NCI-H1417 (cell line): ENCODE measurements around the gene XG.
"Not testable (repeated sequence)": the region's sequence is repeated elsewhere in the genome, so short reads cannot be mapped to it uniquely, and the experiment has no call there.

Experiments
- DNase-seq, 3 experiments: peaks; one replicate each; lab custom pipeline; 2025; lab: John Stamatoyannopoulos, UW

Gene XG

DNA sequence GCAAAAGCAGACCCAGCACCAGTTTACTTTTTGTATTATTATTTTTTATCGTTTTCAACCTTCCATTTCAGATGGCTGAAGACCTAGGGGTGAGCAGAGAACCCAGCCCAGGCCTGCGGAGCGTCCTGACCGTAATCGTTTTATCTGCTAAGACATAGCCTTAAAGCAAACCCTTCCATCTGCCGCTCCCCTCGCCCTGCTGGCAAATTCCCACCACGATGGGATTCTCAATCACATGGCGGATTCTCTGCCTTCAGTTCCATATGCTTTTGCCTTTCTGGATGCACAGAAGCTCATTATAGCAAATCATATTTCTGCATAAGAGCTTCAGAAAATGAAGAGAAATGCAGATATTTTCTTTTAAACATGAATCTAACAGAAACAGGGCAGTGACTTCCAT is 18.6 kb upstream of the XG start:
- no peak for DNase-seq

DNA sequence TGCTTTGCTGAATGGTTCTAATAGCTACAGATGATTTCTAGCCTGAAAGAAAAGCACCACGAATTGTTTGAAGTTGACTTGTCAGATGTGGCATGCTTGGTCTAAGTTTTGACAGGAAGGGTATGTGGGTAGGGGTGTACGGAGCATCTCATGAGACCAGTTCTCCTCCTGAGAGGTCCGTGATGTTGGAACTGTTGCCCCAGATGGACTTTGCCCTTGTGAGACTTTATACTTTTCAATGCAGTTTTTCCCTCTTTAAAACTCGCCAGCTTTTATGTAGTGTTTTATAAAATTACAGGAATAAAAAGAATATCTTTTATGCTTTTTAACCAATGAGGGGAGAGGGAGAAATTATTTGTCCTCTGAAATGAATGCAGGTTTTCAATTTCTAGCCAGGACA is 16.6 kb upstream of the XG start:
- DNase-seq, result no peak

DNA sequence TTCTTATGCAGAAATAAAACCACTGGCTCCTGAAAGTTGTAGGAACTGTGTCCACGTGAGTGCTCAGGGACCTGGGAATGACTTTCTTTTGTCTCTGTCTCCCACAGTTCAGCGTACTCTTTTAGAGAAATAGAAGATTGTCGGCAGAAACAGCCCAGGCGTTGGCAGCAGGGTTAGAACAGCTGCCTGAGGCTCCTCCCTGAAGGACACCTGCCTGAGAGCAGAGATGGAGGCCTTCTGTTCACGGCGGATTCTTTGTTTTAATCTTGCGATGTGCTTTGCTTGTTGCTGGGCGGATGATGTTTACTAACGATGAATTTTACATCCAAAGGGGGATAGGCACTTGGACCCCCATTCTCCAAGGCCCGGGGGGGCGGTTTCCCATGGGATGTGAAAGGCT is 11.2 kb upstream of the XG start:
- DNase-seq, result no peak

DNA sequence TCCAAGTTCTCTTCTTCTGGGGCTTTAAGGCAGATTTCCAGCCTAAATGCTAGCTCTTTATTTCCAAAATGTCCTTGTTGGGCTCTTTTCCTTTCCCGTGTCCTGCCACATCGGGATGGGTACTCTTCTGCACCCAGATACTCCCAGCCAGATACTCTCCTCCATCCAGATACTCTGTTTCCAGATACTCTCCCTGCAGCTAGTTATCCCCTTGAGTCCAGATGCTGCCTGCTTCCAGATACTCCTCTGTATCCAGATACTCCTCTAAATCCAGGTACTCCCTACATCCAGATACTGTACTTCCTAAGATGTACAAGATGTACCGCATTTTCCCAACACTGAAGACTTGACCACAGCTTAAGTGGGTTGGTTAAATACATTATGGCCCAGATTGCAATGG is 10.5 kb upstream of the XG start:
- DNase-seq, result no peak

DNA sequence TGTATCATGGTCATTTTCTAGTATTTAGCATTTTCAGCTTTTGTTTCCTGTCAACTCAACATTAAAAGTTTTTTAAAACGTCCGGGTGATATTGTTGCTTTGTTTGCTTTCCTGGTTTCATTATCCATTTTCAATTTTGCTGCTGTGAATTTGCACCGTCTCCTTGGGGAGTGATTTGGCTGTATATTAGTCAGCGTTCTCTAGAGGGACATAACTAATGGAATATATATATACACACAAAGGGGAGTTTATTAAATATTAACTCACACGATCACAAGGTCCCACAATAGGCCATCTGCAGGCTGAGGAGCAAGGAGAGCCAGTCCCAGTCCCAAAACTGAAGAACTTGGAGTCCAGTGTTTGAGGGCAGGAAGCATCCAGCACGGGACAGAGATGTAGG is 5.6 kb upstream of the XG start:
- not testable (repeated sequence) for DNase-seq

DNA sequence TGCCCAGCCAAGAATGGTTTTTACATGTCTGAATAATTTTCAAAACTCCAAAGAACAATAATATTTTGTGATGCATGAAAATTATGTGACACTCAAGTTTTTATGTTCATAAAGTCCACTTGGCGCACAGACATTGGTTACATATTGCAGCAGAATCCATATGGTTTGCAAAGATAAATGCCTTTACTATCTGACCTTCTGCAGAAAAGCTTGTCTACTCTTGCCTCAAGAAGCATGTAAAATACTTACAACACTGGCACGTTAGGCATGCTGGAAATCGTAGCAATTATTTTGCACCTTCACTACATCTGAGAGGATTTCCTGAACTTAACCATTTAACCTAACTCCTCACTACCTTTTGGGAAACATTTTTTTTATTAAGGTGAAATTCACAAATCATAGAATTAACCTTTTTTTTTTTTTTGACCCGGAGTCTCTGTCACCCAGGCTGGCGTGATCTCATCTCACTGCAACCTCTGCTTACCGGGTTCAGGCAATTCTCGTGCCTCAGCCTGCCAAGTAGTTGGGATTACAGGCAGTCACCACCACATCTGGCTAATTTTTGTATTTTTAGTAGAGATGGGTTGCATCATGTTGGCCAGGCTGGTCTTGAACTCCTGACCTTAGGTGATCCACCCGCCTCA is 3.5 kb upstream of the XG start:
- no peak for DNase-seq

DNA sequence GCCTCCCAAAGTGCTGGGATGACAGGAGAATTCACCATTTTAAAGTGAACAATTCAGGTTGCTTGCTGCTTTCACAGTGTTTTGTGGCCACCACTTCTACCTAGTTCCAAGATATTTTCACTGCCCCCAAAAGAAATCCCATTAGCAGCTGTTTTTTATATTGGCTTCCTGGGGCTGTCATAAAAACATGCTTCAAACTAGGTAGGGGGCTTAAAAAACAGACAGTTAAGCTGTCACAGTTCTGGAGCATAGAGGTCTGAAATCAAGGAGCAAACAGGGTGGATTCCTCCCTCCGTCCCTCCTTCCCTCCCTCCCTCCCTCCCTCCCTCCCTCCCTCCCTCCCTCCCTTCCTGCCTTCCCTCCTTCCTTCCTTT is 3.0 kb upstream of the XG start:
- DNase-seq, result no peak

DNA sequence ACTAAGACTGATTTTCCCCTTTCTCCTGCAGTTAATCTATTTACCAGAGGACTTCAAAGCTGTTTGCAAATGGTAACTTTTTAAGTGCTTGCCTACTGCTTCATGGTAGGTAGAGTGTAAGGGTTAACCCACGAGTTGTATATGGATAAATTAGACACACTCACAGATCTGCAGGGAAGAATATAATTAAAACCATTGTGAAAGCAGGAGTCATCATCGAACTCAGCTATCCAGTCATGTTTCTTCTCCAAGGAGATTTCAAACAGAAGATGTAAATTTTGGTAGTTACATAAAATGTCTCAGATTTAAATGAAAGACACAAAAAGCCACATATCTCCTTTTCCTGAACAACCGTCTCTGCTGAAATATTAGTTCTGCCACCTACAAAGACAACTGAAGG is 549 bp upstream of the XG start:
- no peak for DNase-seq

DNA sequence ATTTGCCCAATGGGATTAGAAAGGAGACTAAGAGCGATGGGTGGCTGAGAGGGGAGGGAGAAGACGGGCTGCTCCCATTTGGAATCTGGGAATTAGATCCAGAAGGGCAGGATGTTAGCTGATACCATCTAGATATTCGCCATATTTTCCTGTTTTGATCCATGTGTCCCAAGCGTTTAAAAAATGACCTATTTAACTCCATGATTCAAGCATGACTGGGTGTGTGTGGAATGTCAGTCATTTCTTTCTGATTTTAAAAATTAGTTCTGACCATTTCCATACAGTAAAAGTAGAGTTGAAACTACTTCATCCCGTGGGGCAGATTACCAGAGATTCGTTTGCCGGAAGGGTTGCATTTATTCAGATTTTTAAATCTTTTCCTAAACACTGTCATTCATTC is 601 bp downstream of the XG start:
- not testable (repeated sequence) for DNase-seq

DNA sequence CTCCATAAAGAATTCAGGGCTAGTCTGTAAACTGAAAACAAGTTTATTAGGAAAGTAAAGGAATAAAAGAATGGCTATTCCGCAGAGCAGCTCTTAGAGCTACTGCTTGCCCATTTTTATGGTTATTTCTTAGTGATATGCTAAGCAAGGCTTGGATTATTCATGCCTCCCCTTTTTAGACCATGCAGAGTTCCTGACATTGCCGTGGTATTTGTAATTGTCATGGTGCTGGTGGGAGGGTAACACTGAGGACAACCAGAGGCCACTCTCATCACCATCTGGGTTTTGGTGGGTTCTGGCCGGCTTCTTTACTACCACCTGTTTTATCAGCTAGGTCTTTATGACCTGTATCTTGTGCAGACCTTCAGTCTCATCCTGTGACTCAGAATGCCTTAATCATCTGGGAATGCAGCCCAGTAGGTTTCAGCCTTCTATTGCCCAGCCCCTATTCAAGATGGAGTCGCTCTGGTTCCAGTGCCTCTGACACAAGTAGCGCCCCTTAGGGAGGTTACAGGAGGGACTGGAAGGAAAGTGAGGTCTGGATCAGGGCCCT is 3.4 kb downstream of the XG start:
- not testable (repeated sequence) for DNase-seq

DNA sequence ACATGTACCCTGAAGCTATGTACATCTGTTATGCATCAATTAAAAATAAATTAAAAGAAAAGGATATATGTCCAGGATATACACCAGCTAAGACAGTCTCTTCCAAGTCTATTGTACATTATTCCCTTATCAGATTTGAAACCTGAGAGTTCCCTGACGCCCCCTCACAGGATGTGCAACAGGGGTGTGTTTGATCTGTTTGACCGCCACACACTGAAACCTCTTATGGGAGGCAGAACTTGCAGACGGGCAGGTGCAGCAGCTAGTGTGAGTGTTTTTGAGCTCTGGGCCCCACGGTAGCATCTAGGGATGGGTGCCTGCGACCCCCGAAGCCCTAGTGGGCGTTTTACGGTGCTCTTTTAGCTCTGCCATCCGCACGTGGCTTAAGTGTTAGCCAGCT is 4.7 kb downstream of the XG start:
- no peak for DNase-seq

DNA sequence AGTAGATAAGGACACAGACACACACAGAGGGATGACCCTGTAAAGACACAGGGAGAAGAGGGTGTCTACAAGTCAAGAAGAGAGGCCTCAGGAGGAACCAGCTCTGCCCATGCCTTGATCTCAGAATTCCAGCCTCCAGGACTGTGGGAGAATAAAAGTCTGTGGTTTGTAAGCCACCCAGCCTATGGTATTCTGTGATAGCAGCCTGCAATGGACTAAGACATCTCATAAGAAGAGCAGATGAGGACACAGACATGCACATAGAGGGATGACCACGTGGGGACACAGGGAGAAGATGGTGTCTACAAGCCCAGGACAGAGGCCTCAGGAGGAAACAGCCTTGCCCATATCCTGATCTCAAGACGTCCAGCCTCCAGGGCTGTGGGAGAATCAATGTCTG is 9.4 kb downstream of the XG start:
- no peak for DNase-seq

DNA sequence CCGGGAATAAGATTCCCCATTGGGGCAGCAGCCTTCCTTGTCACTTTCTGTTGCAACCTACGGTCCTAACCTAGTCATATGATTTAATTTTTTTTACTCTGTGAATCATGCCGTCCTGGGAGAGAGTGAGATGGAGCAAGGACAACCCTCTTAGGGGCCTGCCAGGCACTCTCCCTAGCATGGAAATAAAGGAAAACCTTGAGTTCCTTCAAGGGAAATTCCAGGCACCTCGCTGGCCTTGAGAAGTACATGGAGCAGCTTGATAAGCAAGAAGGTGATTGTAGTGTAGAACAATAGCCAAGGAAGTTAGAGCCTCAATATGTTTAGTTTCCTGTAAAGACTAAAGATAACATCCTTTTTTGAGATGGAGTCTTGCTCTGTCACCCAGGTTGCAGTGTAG is 10.8 kb downstream of the XG start:
- not testable (repeated sequence) for DNase-seq

DNA sequence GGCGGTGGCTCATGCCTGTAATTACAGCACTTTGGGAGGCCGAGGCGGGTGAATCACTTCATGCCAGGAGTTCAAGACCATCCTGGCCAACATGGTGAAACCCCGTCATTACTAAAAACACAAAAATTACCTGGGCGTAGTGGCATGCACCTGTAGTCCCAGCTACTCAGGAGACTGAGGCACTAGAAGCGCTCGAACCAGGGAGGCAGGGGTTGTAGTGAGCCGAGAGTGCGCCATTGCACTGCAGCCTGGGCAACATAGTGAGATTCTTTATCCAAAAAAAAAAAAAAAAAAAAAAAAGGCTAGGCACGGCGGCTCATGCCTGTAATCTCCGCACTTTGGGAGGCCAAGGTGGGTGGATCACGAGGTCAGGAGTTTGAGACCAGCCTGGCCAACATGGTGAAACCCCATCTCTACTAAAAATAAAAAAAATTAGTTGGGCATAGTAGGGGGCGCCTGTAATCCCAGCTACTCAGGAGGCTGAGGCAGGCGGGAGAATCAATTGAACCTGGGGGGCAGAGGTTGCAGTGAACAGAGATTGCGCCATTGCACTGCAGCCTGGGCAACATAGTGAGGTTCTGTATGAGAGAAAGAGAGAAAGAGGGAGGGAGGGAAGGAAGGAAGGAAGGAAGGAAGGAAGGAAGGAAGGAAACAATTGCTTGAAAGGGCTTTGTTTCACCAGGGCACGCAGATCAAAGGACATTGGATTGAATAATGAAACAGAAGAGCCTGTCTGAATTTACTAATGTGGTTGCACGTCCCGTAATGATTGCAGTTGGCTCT is 13.1 kb downstream of the XG start:
- DNase-seq, result not testable (repeated sequence)

DNA sequence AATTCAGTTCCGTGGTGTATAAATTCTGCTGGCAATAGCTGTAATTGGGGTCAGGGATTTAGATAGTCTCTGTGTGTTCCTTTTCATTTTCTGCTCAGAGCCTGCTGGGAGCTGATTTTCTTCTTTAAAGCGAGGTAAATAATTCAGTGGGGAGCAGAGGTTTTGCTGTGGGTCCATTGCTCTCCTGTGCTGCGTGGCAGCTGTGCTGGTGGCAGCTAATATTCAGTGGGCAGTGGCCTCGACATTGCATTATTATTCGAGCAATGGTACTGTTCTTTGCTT is 13.7 kb downstream of the XG start:
- no peak for DNase-seq

DNA sequence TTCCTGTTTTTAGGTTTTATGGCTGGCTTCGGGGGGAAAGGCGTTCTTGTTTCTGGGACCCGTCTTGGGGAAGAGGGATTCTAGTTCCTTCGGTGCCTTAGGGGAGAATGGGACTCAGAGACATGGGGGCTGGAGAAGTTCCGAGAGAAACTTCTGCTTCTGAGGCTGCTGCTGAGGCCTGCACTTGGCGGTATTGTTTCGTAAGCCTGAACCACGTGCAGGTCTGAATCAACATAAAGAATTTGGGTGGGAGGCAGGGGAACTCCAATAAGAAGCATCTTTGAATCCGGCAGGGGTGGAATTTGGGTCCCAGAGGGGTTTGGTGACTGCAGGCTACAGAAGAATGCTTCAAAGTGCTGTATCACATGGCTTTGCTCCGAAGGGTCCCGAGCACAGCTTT is 15.1 kb downstream of the XG start:
- DNase-seq, result no peak

DNA sequence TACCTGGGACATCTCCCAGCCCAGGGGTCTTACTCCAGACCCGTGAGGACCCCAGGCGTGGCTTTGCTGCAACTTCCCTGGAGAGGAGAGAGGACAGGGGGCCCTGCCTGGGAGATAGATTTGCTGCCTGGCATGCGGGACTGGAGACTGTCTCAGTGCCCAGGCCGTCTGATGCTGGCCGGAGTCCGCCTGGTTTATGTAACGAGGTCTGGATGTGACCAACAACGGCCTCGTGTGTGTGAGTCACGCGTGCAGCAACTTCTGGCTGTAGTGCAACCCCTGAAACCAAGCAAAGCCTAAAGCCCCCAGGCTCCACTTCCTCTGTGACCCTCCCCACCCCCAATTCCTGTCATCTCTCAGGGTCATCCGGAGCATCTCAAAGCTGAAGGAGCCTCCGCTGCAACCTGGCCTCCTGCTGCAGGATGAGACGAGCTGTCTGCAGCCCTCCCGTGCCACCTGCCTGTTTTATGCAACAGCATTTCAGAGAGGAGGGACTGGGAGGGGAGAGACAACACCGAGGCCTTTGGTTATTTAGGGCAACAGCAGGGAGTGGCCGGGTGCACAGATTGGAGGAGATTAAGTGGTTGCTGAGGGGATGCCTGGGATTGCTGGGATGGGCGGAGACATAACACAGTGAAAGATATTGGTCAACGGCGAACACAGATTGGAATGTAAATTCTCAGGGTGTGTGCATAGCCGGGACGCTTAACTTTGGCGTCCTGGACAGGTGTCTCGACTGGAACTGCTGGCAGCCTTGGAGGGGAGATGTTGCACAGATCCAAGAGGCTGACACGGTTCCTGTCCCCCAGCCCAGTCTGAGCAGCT is 16.0 kb downstream of the XG start:
- DNase-seq, result no peak

DNA sequence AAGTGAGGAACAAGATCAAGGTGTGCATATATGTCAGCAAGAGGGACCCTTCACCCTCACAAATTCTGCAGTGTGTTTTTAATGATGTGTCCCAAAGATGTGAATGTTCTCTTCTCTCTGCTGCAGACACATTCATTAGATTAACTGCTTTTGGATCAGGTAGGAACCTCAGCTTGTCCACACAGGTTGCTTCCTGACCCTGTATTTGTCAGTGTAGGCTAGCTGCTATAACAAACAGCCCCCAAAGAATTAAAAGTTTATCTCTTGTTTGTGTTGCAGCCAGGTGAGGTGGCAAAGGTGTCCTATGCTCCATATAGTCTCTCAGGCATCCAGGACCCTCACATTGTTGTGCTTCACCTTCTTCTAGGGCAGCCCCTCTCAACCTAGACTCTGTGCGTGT is 17.8 kb downstream of the XG start:
- no peak for DNase-seq

DNA sequence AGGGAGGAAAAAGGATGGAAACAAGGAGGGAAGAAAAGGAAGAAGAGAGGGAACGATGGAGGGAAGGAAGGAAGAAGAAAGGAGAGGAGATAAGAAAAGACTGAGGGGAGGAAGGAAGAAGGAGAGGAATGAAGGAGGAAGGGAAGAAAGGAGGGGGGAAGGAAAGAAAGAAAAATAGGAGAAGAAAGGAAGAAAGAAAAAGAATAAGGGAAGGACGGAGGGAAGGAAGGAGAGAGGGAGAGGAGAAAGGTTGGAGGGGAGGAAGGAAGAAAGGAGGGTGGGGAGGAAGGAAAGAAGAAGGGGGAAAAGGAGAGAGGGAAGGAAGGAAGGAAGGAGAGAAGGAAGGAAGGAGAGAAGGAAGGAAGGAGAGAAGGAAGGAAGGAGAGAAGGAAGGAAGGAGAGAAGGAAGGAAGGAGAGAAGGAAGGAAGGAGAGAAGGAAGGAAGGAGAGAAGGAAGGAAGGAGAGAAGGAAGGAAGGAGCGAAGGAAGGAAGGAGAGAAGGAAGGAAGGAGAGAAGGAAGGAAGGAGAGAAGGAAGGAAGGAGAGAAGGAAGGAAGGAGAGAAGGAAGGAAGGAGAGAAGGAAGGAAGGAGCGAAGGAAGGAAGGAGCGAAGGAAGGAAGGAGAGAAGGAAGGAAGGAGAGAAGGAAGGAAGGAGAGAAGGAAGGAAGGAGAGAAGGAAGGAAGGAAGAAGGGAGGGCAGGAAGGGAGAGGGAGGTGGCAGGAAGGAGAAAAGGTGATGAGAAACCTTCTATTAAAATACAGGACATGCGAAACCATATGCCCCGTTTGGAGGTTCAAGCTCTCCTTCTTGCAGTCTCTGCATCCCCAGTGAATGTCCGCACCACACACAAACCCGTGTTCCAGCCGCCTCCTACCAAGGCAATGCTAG is 21.6 kb downstream of the XG start:
- DNase-seq, result not testable (repeated sequence)

DNA sequence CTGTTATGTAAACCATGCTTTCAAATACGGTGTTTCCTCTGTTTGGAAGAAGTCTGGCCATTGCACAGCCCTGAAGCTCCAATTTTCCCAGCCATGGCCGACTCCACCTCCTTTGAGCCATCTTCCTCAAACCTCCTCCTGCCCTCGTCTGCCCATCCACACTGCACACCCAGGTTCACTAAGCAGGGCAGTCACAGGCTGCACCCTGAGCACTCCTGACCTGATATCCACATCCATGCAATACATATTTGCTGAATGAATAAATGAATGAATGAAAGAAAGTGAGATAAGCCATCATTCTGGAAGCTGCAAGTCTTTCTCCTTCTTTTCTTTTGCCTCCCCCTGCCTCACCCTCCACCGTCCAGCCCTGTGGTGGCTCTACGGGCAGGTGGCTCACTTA is 22.2 kb downstream of the XG start:
- DNase-seq, result no peak

DNA sequence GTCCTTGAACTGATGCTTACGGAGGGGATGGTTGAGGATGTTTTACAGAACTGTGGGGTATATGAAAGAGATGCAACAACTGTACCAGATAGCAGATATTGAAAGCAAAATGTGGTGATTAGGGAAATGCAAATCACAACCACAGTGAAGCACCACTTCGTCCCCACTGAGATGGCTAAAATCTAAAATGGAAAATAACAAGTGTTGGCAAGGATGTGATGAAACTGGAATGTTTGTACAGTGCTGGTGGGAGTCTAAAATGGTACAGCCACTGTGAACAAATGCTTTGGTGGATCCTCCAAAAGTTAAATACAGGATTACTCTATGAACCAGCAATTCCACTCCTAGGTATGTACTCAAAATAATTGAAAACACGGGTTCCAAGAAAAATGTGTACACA is 22.9 kb downstream of the XG start:
- no peak for DNase-seq
